ENCODE measurements around the gene ZC3H12C.

GRCh38 chr11:110177086-110177456 is 83.9 kb downstream of the ZC3H12C start:
- TF ChIP-seq CTCF (conservative IDR thresholded peaks at IDR 0.05; ENCODE audit: low read depth, low read length) (no peak), MXI1 (IDR thresholded peaks at IDR 0.05; ENCODE audit: borderline replicate concordance, low read depth, low read length) (no peak)

Data from IMR-90 (cell line).